ENCODE measurements around the gene TCF7. TPM values are rescaled to one million over a fixed set of nuclear protein-coding genes. Genes with fewer than 3 reads are reported as not detected.

TCF7 gene
- total and polyA plus RNA-seq, 2 of the 13 experiments (the other 11 are each of a cell fraction or from before 2014, with no cell fraction given): 6.3 to 6.8 TPM

DNA sequence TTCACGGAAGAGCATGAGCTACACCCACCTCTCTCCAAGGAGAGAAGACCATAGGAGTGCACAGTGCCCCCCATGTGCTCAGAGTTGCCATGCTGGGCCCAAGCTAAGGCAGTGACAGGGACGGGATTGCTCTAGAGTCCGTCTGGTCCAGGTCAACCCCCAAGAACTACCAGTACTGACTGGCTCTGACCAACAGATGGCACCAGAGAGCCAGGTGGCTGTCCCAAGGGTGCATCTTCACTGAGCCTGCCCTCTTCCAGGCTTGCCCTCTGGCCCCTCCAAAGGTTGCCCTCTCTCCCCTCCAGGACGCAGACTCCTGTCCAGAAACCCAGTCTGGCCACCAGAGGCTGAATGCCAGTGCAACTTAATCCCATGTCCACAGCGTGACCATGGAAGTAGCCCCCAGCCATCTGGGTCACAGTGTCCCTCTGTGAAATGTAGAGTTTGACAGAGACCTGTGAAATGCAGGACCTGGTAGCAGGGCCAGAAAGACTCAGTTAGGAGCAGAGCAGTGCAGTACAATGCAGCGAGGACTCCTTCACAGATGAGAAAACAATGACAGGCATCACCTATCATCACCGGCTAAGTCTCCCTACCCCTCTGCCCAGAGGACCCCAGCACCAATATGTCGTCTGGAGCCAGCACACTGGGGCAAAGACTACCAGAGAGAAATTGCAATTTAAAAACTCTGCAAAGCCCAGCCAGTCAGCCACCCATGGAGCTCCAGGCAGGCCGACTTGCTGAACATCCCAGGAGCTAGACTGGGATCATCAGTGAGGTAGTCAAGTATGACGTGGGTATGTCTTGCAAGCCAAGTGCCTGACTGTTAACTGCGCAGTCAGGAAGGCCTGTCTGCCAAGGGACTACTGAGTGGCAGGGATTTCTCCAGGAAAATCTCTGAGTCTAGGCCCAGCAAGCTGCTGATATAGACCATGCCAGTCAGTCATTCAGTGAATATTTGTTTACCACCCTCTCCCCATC is 70.0 kb downstream of the TCF7 start:
- intact Hi-C loops (cut with micrococcal nuclease; ENCODE audit: unreplicated experiment) (loop anchor here (1.0 to 10.0 kb wide), 2 partner anchors 105 to 200 kb away; no protein-coding TSS in a partner anchor), in situ Hi-C loops (cut with HindIII; ENCODE audit: extremely low pct_ligation_motif_present, low pct_unique_long_range_greater_than_20kb) (loop anchor here (5.0 to 25.0 kb wide), 2 partner anchors 103 to 403 kb away; no protein-coding TSS in a partner anchor)
- Histone ChIP-seq H3K4me2 (ENCODE audit: low read depth, low read length) (peak overlapping the region; percentile 52), H4K20me1 (ENCODE audit: insufficient read depth, low read length) (no peaks in the 10 kb centered on the region), H3K27me3 (ENCODE audit: control insufficient read depth in 1 of 2, insufficient read depth in 2 of 2, low read length in 2 of 2) (no peaks in the 10 kb centered on the region), H3K36me3 (replicated peaks in 1 of 2; ENCODE audit: control insufficient read depth in 1 of 2, insufficient read depth in 2 of 2, low read length in 2 of 2) (no peaks in the 10 kb centered on the region), H3K9ac (ENCODE audit: insufficient read depth, low read depth, low read length) (no peak overlapping the region), H3K4me3 (replicated peaks in 1 of 3; ENCODE audit: insufficient read depth in 1 of 3, low read depth in 2 of 3, low read length in 3 of 3) (no peak overlapping the region), H3K79me2 (ENCODE audit: insufficient read depth, low read length) (no peaks in the 10 kb centered on the region), H3K9me3 (ENCODE audit: low read length) (no peaks in the 10 kb centered on the region), H3K4me1 (ENCODE audit: insufficient read depth, low read length) (peaks cover 30% of the 10 kb centered on the region), H3K27ac (ENCODE audit: extremely low read length, insufficient read depth, low read length) (no peak overlapping the region), H2AFZ (ENCODE audit: low read length) (no peak overlapping the region)
- CTCF ChIA-PET (ENCODE audit: low intra/inter-chr PET ratio, low total read pairs): interaction anchor here (3.6 kb wide), 1 partner anchor 105 kb away, joined by 48 read pairs; no protein-coding TSS in a partner anchor
- ATAC-seq (peak; percentile 87), DNase-seq (ENCODE audit: low spot score) (peak; percentile 62), FAIRE-seq (peak; percentile 91)
- no TSS peak for BruUV-seq (replicated peaks)
- WGBS (ENCODE audit: low lambda C conversion rate): 60% methylated on average over 7 of the region's 11 CpGs
- POLR2A ChIA-PET: interaction anchor here (1.0 kb wide), 1 partner anchor 41 kb away, joined by 3 read pairs; the partner anchor contains the start of gene PPP2CA
- no peak for TF ChIP-seq ZKSCAN8 (CRISPR knock-in tag; IDR thresholded peaks at IDR 0.05; ENCODE audit: borderline replicate concordance)
- TF ChIP-seq ZNF337 (CRISPR knock-in tag; IDR thresholded peaks at IDR 0.05; ENCODE audit: borderline replicate concordance, low read depth): no peak
- TF ChIP-seq ZNF264 (CRISPR knock-in tag; IDR thresholded peaks at IDR 0.05): no peak
- TF ChIP-seq ZNF282 (IDR thresholded peaks at IDR 0.05; ENCODE audit: partially characterized antibody): no peak
- TF ChIP-seq, protein P1, sequence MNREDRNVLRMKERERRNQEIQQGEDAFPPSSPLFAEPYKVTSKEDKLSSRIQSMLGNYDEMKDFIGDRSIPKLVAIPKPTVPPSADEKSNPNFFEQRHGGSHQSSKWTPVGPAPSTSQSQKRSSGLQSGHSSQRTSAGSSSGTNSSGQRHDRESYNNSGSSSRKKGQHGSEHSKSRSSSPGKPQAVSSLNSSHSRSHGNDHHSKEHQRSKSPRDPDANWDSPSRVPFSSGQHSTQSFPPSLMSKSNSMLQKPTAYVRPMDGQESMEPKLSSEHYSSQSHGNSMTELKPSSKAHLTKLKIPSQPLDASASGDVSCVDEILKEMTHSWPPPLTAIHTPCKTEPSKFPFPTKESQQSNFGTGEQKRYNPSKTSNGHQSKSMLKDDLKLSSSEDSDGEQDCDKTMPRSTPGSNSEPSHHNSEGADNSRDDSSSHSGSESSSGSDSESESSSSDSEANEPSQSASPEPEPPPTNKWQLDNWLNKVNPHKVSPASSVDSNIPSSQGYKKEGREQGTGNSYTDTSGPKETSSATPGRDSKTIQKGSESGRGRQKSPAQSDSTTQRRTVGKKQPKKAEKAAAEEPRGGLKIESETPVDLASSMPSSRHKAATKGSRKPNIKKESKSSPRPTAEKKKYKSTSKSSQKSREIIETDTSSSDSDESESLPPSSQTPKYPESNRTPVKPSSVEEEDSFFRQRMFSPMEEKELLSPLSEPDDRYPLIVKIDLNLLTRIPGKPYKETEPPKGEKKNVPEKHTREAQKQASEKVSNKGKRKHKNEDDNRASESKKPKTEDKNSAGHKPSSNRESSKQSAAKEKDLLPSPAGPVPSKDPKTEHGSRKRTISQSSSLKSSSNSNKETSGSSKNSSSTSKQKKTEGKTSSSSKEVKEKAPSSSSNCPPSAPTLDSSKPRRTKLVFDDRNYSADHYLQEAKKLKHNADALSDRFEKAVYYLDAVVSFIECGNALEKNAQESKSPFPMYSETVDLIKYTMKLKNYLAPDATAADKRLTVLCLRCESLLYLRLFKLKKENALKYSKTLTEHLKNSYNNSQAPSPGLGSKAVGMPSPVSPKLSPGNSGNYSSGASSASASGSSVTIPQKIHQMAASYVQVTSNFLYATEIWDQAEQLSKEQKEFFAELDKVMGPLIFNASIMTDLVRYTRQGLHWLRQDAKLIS (CRISPR knock-in tag; IDR thresholded peaks at IDR 0.05): no peak
- TF ChIP-seq, protein P2, sequence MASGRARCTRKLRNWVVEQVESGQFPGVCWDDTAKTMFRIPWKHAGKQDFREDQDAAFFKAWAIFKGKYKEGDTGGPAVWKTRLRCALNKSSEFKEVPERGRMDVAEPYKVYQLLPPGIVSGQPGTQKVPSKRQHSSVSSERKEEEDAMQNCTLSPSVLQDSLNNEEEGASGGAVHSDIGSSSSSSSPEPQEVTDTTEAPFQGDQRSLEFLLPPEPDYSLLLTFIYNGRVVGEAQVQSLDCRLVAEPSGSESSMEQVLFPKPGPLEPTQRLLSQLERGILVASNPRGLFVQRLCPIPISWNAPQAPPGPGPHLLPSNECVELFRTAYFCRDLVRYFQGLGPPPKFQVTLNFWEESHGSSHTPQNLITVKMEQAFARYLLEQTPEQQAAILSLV (CRISPR knock-in tag; IDR thresholded peaks at IDR 0.05; ENCODE audit: borderline replicate concordance): no peak
- TF ChIP-seq, protein P3, sequence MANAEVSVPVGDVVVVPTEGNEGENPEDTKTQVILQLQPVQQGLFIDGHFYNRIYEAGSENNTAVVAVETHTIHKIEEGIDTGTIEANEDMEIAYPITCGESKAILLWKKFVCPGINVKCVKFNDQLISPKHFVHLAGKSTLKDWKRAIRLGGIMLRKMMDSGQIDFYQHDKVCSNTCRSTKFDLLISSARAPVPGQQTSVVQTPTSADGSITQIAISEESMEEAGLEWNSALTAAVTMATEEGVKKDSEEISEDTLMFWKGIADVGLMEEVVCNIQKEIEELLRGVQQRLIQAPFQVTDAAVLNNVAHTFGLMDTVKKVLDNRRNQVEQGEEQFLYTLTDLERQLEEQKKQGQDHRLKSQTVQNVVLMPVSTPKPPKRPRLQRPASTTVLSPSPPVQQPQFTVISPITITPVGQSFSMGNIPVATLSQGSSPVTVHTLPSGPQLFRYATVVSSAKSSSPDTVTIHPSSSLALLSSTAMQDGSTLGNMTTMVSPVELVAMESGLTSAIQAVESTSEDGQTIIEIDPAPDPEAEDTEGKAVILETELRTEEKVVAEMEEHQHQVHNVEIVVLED (CRISPR knock-in tag; IDR thresholded peaks at IDR 0.05; ENCODE audit: borderline replicate concordance): no peak
- no peak for TF ChIP-seq BCL6 (CRISPR knock-in tag; IDR thresholded peaks at IDR 0.05)
- TF ChIP-seq, protein P4, sequence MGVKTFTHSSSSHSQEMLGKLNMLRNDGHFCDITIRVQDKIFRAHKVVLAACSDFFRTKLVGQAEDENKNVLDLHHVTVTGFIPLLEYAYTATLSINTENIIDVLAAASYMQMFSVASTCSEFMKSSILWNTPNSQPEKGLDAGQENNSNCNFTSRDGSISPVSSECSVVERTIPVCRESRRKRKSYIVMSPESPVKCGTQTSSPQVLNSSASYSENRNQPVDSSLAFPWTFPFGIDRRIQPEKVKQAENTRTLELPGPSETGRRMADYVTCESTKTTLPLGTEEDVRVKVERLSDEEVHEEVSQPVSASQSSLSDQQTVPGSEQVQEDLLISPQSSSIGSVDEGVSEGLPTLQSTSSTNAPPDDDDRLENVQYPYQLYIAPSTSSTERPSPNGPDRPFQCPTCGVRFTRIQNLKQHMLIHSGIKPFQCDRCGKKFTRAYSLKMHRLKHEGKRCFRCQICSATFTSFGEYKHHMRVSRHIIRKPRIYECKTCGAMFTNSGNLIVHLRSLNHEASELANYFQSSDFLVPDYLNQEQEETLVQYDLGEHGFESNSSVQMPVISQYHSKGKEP (CRISPR knock-in tag; IDR thresholded peaks at IDR 0.05): no peak
- TF ChIP-seq JUND (CRISPR knock-in tag; IDR thresholded peaks at IDR 0.05): no peak
- TF ChIP-seq, protein P5, sequence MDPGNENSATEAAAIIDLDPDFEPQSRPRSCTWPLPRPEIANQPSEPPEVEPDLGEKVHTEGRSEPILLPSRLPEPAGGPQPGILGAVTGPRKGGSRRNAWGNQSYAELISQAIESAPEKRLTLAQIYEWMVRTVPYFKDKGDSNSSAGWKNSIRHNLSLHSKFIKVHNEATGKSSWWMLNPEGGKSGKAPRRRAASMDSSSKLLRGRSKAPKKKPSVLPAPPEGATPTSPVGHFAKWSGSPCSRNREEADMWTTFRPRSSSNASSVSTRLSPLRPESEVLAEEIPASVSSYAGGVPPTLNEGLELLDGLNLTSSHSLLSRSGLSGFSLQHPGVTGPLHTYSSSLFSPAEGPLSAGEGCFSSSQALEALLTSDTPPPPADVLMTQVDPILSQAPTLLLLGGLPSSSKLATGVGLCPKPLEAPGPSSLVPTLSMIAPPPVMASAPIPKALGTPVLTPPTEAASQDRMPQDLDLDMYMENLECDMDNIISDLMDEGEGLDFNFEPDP (CRISPR knock-in tag; conservative IDR thresholded peaks at IDR 0.05): 0 out of 2 replicates have a peak, but pooled peaks have one; percentile 60
- no peak for TF ChIP-seq ZNF451 (CRISPR knock-in tag; IDR thresholded peaks at IDR 0.05)

Measured in HepG2 (cell line).